Stimulated activated CD8-positive, alpha-beta memory T cell treated with anti-CD3 and anti-CD28 coated beads, Interleukin-7, amount 100 ng/mL, for 4 hours (primary cell): ENCODE measurements around the gene NME5.

Experiments
- DNase-seq, 2 donors: peaks; one replicate each; pipeline ENCODE4 v3.0.0-alpha.2; 2020; ENCODE audit warnings: low read depth in 2 of 2

NME5 gene

GRCh38 chr5:138132543-138132942 lies 6.7 kb downstream of the NME5 start:
- DNase-seq = no peak

GRCh38 chr5:138129347-138129746 lies 9.9 kb downstream of the NME5 start:
- DNase-seq = no peak

GRCh38 chr5:138128334-138128733 lies 10.9 kb downstream of the NME5 start:
- DNase-seq = no peak

DNA sequence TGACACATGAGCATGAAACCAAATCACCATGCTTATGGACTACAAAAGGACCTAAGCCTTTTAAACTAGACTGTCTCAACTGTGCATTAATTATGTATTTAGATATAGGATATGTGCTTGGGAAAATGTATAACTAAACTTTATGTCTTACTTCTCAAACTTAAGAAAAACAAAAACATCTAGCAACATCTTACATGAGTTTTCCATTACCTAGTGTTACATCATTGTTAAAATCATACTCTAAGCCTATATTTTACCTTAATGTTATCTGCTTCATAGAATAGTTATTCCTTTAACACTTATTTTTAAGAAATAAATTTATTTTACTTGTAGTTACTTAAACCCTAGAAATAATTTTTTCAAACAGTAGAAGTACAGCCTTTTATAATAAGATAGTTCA lies 24.0 kb downstream of the NME5 start:
- DNase-seq = no peak

- no peak for DNase-seq
Measured at GRCh38 chr5:138111937-138112336, 27.3 kb downstream of the NME5 start.

GRCh38 chr5:138111181-138111580 lies 28.0 kb downstream of the NME5 start:
- DNase-seq = no peak

DNA sequence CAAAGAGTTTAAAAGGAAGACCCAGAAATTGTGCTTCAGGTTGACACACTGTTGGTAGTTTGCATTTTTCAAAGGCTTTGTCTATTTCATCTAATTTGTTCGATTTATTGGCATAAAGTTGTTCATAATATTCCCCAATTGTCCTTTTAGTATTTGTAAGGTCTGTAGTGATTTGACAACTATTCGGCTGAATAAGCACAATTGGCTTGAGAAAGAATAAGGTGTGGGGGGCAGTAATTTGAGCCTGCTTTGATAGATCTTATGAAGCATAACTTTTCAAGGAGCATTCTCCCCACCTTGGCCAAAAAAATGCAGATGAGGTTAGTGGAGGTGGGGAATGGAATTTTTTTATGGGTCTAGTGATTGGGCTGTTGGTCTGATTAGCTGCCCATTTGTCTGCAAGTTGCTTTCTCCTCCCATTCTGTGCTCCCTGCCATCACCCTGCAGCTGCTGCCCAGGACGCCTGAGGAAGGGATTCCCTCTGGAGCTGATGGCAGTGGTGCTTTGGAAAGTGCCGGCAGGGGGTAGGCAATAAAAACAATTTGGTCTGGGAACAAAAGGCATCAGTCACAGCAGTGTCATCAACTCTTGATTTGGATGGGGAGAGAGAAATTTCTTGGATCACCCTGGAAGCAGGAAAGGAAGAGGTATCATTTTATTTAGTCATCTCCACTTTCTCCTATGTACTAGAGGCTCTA lies 28.8 kb downstream of the NME5 start:
- no peak for DNase-seq

DNA sequence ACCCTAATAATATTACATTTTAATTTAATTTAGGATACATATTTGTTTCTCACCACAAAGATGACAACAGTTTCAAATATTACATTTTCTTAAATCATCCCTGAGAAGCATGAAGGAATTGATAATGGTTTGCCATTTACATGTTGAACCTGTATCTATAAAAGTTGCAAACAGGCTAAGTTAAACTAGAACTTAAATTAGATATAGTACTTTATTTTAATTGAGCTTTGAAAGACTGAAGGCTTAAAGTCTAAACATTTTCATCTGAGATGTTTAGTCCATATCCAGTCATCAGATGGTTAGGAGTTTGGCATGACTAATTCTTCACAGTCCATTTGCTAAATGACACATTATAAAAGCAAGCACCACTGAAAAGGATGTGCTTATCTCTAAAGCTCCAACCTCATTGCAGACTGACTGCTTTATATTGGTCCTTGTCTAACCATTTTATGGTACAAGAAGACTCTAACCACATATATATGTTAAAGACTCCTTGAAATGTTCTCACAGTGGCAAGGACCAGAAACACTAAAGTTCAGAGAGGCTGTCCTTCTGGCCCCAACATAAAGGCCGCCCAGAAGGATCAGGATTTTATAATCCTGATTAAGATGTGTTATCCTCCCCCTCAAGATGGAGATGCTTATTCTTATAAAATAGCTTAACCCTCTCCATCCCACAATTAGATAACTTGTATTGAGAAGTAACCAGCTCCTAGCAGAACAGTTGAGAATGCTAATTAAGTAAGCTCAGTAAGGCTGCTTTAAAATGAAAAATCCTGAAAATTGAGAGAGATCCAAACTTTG lies 29.6 kb downstream of the NME5 start:
- no peak for DNase-seq

DNA sequence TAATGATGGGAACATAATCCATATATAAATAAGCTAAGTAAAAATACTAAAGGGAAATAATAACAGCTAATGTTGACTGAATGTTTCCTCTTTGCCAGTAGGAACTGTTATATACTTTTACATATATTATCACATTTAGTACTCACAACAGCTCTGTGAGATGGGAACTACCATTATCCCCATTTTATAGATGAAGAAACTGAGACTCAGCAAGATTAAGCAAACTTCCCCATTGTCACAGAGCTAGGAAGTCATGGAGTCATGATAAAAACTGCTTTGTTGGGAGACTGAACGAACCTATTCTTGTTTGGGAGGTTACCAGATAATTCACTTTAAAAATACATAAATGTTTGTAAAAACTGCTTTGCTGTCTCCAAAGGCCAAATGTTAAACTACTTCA lies 32.0 kb downstream of the NME5 start:
- DNase-seq = no peak

- DNase-seq = no peak
Measured at GRCh38 chr5:138105709-138106108, 33.5 kb downstream of the NME5 start.

DNA sequence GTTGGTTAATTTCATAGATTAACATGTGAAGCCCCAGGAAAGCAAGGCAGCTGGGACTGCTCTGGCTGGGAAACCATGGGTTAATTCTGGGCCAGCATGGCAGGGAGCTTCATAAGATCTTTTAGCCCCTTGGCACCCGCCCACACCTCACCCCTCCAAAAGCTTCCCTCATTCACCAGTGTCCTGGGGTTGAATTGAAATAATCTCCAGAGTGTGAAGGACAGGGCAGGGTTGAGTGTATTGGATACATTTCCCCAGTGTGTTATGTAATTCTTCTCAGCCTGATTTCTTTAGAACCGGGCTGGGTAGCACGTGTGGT lies 36.0 kb downstream of the NME5 start:
- DNase-seq = no peak

GRCh38 chr5:138102454-138103318 lies 36.5 kb downstream of the NME5 start:
- no peak for DNase-seq

DNA sequence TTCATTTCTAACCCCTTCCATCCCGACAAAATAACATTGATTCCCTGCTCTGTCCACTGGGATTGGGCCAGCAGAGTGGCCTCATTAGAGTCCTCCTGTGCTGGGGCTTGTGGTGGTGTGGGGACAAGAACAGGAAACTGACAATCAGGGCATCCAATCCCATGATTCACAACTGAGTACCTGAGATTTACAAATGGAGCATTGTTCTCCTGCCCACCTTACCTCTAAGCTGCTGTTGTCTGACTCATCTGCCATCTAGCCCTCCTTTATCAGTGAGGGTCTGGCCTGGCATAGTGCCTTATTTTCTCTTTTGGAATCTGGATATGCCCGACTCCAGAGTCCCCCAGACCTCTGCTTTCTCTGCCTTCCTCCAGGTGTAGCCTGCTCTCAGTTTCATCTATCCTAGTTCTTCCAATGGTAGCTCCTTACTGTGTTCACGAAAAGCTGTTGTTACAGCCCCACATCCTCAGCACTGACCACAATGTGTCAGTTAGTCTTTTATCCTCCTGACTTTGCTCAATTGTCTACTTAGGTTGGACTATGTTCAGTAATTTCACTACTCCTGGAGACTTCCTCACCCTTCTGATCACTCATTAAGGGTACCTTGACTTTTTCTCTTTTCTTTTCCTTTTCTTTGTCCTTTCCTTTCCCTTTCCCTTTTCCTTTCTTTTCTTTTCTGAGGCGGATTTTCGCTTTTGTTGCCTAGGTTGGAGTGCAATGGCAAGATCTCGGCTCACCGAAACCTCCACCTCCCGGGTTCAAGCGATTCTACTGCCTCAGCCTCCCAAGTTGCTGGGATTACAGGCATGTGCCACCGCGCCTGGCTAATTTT lies 42.0 kb downstream of the NME5 start:
- no peak for DNase-seq

- no peak for DNase-seq
Measured at GRCh38 chr5:138096363-138096762, 42.9 kb downstream of the NME5 start.

DNA sequence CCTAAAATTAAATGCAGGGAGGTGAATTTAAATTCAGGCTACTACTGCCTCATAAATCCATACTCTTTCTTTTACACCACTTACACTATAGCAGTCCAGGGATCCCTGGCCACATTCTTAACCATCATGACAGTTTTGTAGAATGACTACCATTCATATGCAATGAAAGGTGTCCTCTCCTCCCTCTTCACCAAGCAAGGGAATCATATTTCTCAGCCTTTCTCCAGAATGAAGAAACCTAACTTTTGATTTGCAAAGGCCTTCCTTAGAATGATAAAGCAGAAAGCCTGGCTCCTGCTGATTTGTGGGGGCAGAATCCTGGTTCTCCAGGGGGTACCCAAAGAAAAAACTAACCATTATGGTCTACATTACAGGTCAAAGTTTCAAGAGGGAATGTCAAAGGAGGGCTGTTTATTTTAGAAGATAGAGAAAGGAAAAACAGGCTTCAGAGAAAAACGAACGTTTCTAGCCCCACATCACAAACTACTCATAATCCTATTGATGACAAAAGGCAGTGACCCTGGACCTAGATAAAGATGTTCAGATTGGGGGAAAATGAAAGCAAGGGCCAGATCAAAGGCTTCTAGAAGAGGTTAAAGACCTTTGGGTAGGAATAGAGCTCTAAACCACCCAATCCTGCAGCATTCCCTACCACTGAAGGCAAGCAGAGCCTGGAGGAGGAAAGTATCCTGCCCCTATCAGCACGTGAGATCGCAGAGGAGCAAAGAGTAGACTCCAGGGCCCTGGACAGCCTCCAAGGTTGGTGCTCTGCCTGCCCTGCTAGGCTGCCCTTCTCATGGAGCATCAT lies 43.9 kb downstream of the NME5 start:
- no peak for DNase-seq

DNA sequence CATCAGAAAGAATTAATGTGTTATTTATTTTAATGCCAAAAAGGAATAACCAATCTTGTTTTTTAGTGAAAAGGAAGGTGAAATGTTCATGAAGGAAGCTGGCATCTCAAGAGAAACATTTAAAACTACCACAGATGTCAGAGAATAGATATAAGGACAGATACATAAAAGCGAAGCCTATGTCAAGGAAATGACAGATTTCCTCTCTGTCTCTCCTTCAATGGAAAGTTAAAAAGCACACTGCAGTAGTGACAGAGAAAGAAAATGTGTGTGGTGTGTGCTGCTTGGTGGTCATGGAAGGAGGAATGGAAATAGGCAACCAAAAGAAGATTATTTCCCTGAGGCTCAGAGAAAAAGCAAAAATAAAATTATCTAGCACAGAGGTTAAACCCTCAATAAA lies 46.2 kb downstream of the NME5 start:
- no peak for DNase-seq

DNA sequence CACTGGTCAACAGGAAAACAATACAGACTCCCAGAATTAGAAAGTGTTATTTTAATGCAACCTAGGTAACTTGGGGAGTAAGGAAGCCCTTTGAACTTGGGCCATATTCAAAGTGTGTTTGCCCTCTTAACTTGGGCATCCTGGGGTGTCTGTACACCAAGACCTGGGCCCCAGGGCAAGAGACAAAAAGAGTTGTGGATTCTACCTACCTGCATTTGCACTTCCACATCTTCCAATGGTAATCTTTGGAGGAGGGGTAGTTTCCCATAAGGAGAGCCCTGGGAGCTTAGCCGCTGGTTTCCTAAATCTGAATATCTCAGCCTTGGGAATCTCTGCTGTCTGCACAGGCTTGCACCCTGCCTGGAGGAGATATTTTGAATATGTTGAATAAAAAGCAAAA lies 46.9 kb downstream of the NME5 start:
- no peak for DNase-seq

GRCh38 chr5:138091685-138092084 lies 47.5 kb downstream of the NME5 start:
- no peak for DNase-seq

DNA sequence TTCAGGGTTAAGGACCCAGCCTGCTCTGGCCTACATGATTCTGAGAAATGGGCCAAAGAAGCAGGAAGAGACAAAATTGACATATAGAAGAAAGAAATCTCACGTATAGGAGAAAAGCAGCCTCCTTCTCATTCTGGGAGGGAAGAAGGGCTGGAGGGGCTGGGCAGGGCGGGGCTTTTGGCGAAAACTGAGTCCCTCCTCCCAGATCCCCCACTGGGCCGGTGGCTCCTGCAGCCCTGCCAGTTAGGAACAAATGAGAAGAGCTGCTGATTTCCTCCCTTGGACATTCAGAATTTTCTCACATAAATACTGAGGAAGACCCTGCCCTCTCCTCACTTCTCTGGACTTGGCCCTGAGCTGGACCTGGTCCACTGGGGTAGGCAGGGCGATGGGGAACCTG lies 55.5 kb downstream of the NME5 start, which contains the start of gene WNT8A:
Gene WNT8A (plus strand): TSS at position 332 of the 400 bp plus-strand sequence. CDS start 95 bp downstream, outside the sequence.
- no peak for DNase-seq

GRCh38 chr5:138082033-138082432 lies 57.2 kb downstream of the NME5 start:
- DNase-seq = no peak
